ENCODE data around the gene WNT8A.
"Not testable (repeated sequence)": the region's sequence is repeated elsewhere in the genome, so short reads cannot be mapped to it uniquely, and the experiment has no call there.

WNT8A gene

DNA sequence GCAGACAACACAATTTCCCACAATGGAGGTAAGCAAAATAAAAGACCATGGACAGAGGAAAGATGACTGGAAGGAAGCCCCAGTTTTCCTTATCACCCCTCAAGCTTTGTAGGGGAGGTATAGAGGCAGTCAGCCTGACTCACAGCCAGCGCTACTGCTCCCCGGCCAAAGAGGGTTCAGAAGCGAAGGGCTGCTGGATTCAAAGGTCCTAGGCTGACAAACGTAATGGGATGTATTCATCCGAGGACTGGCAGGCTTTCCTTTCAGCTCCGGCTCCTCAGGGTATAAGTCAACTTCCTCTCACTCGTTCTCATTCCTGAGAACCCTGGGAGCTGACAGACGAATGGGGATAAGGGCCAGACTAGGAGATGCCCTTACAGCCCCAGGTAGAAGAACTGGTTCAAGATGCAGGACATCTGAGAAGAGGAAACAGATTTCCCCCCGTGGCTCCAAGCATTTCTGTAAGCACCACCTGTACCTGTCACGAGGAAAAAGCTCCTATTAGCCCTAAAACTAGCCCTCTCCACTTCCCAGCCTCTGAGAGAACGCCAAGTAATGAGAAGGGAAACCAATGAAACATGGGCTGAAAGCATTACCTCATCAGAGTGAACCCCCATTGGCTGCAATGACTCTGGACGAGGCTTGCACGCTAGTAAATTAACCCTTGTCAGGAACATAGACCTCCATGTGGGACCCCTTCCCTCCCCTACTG is 28.8 kb upstream of the WNT8A start:
- WGBS = 47% methylated on average over 13 of the region's 13 CpGs
- H3K27ac ChIP-seq (ENCODE audit: low read depth, low read length) = no peak overlapping the region
- H3K9me3 ChIP-seq (ENCODE audit: insufficient read depth, low read depth, low read length) = no peaks in the 10 kb centered on the region
- H3K27me3 ChIP-seq (ENCODE audit: insufficient read depth, low read length) = no peaks in the 10 kb centered on the region
- no peak overlapping the region for H3K9ac ChIP-seq (ENCODE audit: low read depth, low read length)
- H3K4me1 ChIP-seq (ENCODE audit: insufficient read depth, low read length) = no peaks in the 10 kb centered on the region; the same call in none of the 2 replicates
- H3K36me3 ChIP-seq (ENCODE audit: insufficient read depth, low read length) = no peaks in the 10 kb centered on the region
- H3K4me3 ChIP-seq (ENCODE audit: low read length) = peak overlapping the region; percentile 42

DNA sequence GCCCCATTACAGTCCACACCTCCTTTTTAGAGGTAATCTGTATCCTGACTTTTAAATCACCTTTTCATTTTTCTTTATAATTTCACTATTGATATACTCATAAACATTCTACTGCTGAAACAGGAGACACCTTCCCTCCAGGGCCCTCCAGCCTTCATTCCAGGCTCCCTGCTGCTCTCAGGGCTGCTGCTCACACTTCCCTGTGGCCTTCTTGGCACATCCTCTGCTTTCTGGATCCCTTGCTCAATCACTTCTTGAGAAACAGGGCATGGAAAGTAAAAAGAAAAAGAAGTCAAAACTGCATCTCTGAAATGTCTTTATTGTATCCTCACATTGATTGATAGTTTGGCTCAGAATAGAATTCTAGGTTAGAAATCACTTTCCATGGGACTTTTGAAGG is 19.3 kb upstream of the WNT8A start:
- H3K27me3 ChIP-seq (ENCODE audit: insufficient read depth, low read length) = no peaks in the 10 kb centered on the region
- H3K27ac ChIP-seq (ENCODE audit: low read depth, low read length) = no peak overlapping the region

DNA sequence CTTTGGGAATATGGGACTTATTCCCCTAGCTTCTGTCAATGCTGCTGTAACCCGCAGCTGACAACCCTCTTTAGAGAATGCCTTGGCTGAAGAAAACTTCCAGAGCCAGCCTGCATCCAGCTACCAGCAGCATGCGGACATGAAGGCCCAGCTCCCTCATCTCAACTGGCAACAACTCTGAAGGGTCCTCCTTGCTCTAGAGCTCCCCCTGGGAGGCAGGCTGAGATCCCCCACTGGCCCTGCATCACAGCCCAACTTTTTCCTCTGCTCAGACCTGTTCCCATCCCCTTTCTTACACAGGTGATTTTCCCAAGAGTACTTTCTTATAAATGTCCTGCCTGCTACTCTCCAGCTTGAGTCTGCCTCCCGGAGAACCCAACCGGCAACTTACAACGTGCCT is 18.7 kb upstream of the WNT8A start:
- Histone ChIP-seq H3K27ac (ENCODE audit: low read depth, low read length) (no peak overlapping the region), H3K9me3 (ENCODE audit: insufficient read depth, low read depth, low read length) (no peaks in the 10 kb centered on the region), H3K27me3 (ENCODE audit: insufficient read depth, low read length) (no peaks in the 10 kb centered on the region), H3K4me3 (ENCODE audit: low read length) (no peak overlapping the region), H3K36me3 (ENCODE audit: insufficient read depth, low read length) (no peaks in the 10 kb centered on the region), H3K9ac (ENCODE audit: low read depth, low read length) (no peak overlapping the region), H3K4me1 (ENCODE audit: insufficient read depth, low read length) (no peaks in the 10 kb centered on the region)
- 90% methylated on average over 5 of the region's 5 CpGs for WGBS

More for the DNA sequence above, 19.3 kb upstream of the WNT8A start:
- no peaks in the 10 kb centered on the region for H3K4me1 ChIP-seq (ENCODE audit: insufficient read depth, low read length)
- H3K9ac ChIP-seq (ENCODE audit: low read depth, low read length) = no peak overlapping the region
- no peaks in the 10 kb centered on the region for H3K9me3 ChIP-seq (ENCODE audit: insufficient read depth, low read depth, low read length)
- H3K36me3 ChIP-seq (ENCODE audit: insufficient read depth, low read length) = no peaks in the 10 kb centered on the region
- H3K4me3 ChIP-seq (ENCODE audit: low read length) = no peak overlapping the region

DNA sequence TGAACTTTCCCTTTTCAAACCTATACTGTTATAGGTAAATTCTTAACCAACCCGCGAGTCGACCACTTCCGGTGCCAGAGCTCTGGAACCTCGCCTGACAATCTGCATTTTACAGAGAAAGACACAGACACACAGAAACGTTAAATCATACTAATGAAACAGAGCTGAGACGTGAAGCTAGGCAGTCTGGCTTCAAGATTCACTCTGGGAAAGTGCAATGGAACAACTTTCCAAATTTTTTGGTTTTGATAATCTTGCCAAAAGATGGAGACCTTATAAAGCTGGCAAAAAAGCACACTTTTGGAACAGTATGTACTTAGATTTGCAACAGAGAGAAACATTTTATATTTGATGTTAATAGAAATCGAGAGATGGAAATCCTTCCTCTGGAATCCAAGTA is 15.9 kb upstream of the WNT8A start:
- Histone ChIP-seq H3K4me3 (ENCODE audit: low read length) (no peak overlapping the region), H3K27me3 (ENCODE audit: insufficient read depth, low read length) (no peaks in the 10 kb centered on the region), H3K36me3 (ENCODE audit: insufficient read depth, low read length) (no peaks in the 10 kb centered on the region), H3K9ac (ENCODE audit: low read depth, low read length) (no peak overlapping the region), H3K4me1 (ENCODE audit: insufficient read depth, low read length) (no peaks in the 10 kb centered on the region), H3K27ac (ENCODE audit: low read depth, low read length) (no peak overlapping the region), H3K9me3 (ENCODE audit: insufficient read depth, low read depth, low read length) (no peaks in the 10 kb centered on the region)
- WGBS = 92% methylated on average over 8 of the region's 8 CpGs

DNA sequence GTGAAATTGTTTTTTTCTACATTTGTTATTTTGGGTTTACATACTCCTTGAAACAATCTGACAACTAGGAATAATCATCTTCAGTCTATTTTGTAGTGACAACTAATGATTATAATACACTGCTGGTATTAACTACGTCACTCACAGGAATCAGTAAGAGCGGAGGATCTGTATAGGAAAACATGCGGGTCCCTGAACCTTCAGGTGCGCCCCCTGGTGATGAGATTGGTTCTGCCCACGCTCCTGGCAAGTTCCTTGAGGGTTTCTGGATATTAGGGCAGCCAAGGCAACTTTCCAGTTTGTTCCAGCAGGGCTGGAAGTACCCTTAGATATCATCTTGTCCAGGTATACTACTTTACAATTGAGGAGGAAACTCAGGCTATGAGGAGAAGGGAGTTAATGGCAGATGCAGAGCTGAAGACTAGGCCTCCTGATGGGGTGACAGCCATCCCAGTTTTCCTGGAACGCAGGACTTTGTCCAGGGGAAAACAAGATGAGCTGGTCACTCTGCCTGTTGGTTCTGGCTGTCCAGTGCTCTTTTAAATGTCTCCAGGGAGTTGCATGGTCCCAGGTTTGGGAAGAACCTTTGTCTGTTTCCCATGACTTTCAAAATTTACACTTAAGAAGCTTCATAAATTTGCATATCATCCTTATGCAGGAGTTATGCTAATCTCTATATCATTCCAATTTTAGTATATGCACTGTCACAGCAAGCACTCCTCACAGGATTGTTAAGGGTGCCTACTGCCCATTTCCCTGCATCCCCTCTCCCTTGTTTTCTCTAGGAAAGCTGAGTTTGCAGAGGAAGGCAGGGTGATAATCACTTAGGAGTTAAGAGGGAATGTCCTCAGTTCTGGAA is 14.9 kb upstream of the WNT8A start:
- Histone ChIP-seq H3K27ac (ENCODE audit: low read depth, low read length) (no peak overlapping the region), H3K27me3 (ENCODE audit: insufficient read depth, low read length) (no peaks in the 10 kb centered on the region), H3K4me1 (ENCODE audit: insufficient read depth, low read length) (no peaks in the 10 kb centered on the region), H3K36me3 (ENCODE audit: insufficient read depth, low read length) (no peaks in the 10 kb centered on the region), H3K4me3 (ENCODE audit: low read length) (no peak overlapping the region), H3K9ac (ENCODE audit: low read depth, low read length) (no peak overlapping the region), H3K9me3 (ENCODE audit: insufficient read depth, low read depth, low read length) (no peaks in the 10 kb centered on the region)
- WGBS = 60% methylated on average over 6 of the region's 6 CpGs

DNA sequence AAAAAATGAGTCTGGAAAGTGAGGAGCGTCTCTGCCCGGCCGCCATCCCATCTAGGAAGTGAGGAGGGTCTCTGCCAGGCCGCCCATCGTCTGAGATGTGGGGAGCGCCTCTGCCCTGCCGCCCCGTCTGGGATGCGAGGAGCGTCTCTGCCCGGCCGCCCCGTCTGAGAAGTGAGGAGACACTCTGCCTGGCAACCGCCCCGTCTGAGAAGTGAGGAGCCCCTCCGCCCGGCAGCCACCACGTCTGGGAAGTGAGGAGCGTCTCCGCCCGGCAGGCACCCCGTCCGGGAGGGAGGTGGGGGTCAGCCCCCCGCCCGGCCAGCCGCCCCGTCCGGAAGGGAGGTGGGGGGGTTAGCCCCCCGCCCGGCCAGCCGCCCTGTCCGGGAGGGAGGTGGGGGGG is 13.8 kb upstream of the WNT8A start:
- H3K36me3 ChIP-seq (ENCODE audit: insufficient read depth, low read length); H3K9ac ChIP-seq (ENCODE audit: low read depth, low read length); H3K9me3 ChIP-seq (ENCODE audit: insufficient read depth, low read depth, low read length); H3K4me1 ChIP-seq (ENCODE audit: insufficient read depth, low read length); H3K27ac ChIP-seq (ENCODE audit: low read depth, low read length); H3K27me3 ChIP-seq (ENCODE audit: insufficient read depth, low read length); H3K4me3 ChIP-seq (ENCODE audit: low read length): not testable (repeated sequence)
- 98% methylated on average over 29 of the region's 32 CpGs for WGBS

DNA sequence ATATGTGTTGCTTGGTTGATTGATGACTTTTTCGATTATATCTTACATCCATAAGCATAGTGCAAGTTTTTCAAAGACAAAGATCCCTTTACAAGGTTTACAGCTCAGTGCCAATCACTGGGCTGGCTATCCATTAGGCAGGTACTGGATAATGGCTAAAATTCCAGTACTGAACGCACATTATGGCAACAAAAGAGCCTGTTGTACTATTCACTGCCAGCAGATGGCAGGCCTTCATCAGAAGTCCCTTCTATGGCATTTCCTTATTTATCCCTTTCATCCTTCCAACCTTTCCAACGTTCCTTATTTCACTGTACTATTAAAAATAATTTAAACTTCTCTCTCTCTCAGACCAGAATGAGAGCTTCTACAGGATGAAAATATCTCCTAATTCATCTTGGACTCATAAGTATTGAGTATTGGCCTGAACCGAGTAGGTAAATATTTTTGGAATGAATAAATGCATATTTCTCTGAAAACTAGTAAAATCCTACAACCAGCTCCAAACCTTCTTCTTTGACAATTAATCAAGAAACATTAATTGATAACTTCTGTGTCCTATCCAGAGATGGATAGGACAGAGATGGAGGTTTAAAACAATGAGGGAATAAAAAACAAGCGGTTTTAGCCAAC is 6.7 kb upstream of the WNT8A start:
- Histone ChIP-seq H3K9ac (ENCODE audit: low read depth, low read length) (no peak overlapping the region), H3K9me3 (ENCODE audit: insufficient read depth, low read depth, low read length) (no peaks in the 10 kb centered on the region), H3K27me3 (ENCODE audit: insufficient read depth, low read length) (no peaks in the 10 kb centered on the region), H3K27ac (ENCODE audit: low read depth, low read length) (peak overlapping the region; percentile 20; the same call in 1 of the 2 replicates), H3K36me3 (ENCODE audit: insufficient read depth, low read length) (no peaks in the 10 kb centered on the region), H3K4me3 (ENCODE audit: low read length) (no peak overlapping the region), H3K4me1 (ENCODE audit: insufficient read depth, low read length) (peaks cover 13% of the 10 kb centered on the region)
- WGBS = 26% methylated on average over 4 of the region's 5 CpGs

DNA sequence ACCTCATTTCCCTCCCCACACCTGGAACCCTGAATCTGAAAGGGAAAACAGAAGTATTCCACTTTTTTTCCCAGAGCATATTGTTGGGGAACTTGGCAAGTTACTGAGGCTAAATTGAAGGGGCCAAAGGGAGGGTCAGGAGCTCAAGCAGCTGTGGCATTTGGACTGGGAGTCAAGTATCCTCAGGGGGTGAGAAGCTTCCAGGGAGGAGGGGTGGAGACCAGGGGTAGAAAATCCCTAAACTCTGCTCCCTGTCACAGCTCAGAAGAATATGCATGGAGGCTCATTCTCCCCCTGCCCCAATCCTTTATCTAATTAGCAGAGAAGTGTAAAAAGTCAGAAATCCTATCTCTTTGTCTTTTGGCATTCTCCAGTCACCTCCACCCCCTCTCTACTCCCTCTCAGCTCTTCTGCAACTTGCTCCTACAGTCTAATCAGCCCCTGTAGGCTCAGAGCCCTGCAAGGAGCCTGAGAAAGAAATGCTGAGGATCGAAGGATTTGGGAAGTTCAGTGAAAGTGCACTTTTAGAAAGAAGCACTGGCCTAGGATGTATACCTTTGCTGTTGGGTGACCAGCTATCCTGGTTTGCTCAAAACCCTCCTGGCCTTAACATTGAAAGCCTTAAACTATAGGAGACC is 5.7 kb upstream of the WNT8A start:
- Histone ChIP-seq H3K36me3 (ENCODE audit: insufficient read depth, low read length) (no peaks in the 10 kb centered on the region), H3K27ac (ENCODE audit: low read depth, low read length) (no peak overlapping the region), H3K27me3 (ENCODE audit: insufficient read depth, low read length) (no peaks in the 10 kb centered on the region), H3K9ac (ENCODE audit: low read depth, low read length) (no peak overlapping the region), H3K4me3 (ENCODE audit: low read length) (no peak overlapping the region), H3K9me3 (ENCODE audit: insufficient read depth, low read depth, low read length) (no peaks in the 10 kb centered on the region), H3K4me1 (ENCODE audit: insufficient read depth, low read length) (peaks cover 13% of the 10 kb centered on the region)
- 32% methylated on average over 1 of the region's 1 CpG for WGBS

DNA sequence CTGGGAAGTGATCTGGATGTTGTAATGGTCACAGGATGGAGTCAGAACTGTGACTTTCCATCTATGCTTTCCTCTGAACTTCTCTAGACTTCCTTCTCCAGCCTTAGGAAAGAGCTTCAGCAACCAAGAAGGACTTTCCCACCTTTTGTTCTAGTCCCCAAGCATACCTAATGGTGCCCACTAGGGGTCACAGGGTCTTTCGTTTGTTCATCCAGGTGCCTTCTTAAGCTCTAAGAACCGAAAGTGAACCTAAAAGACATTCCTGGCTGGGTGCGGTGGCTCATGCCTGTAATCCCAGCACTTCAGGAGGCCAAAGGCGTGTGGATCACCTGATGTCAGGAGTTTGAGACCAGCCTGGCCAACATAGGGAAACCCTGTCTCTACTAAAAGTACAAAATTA is 1.8 kb upstream of the WNT8A start:
- 72% methylated on average over 4 of the region's 4 CpGs for WGBS

DNA sequence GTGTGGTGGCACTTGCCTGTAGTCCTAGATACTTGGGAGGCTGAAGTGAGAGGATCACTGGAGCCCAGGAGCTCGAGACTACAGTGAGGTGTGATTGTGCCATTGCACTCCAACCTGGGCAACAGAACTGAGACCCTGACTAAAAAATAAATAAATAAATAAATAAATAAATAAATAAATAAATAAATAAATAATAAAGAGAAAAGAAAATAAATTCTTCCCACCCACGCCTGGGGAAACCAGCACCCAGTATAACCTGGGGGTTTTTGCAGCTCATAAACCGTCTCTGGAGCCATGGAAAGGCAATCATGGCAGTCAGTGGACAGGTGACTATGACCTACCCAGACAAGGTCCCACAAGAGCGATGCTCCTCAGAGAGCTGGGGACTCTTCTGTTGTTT is 7.9 kb downstream of the WNT8A start:
- H3K9ac ChIP-seq (ENCODE audit: low read depth, low read length) = no peak overlapping the region
- peaks cover 43% of the 10 kb centered on the region for H3K4me1 ChIP-seq (ENCODE audit: insufficient read depth, low read length)
- WGBS = 85% methylated on average over 4 of the region's 4 CpGs
- H3K4me3 ChIP-seq (ENCODE audit: low read length) = no peak overlapping the region
- H3K36me3 ChIP-seq (ENCODE audit: insufficient read depth, low read length) = no peaks in the 10 kb centered on the region
- no peaks in the 10 kb centered on the region for H3K9me3 ChIP-seq (ENCODE audit: insufficient read depth, low read depth, low read length)
- H3K27me3 ChIP-seq (ENCODE audit: insufficient read depth, low read length) = peaks cover 85% of the 10 kb centered on the region
- no peak overlapping the region for H3K27ac ChIP-seq (ENCODE audit: low read depth, low read length)

More for the DNA sequence above, 1.8 kb upstream of the WNT8A start:
- no peak overlapping the region for H3K27ac ChIP-seq (ENCODE audit: low read depth, low read length)
- H3K4me1 ChIP-seq (ENCODE audit: insufficient read depth, low read length) = peaks cover 17% of the 10 kb centered on the region
- no peak overlapping the region for H3K9ac ChIP-seq (ENCODE audit: low read depth, low read length)
- H3K27me3 ChIP-seq (ENCODE audit: insufficient read depth, low read length) = no peaks in the 10 kb centered on the region; the same call in 1 of the 2 replicates
- H3K4me3 ChIP-seq (ENCODE audit: low read length) = no peak overlapping the region
- no peaks in the 10 kb centered on the region for H3K36me3 ChIP-seq (ENCODE audit: insufficient read depth, low read length)
- H3K9me3 ChIP-seq (ENCODE audit: insufficient read depth, low read depth, low read length) = no peaks in the 10 kb centered on the region

DNA sequence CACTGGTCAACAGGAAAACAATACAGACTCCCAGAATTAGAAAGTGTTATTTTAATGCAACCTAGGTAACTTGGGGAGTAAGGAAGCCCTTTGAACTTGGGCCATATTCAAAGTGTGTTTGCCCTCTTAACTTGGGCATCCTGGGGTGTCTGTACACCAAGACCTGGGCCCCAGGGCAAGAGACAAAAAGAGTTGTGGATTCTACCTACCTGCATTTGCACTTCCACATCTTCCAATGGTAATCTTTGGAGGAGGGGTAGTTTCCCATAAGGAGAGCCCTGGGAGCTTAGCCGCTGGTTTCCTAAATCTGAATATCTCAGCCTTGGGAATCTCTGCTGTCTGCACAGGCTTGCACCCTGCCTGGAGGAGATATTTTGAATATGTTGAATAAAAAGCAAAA is 8.5 kb downstream of the WNT8A start:
- H3K27ac ChIP-seq (ENCODE audit: low read depth, low read length) = no peak overlapping the region
- WGBS = 16% methylated on average over 1 of the region's 1 CpG

More for the DNA sequence above, 8.5 kb downstream of the WNT8A start:
- H3K9ac ChIP-seq (ENCODE audit: low read depth, low read length) = no peak overlapping the region
- H3K9me3 ChIP-seq (ENCODE audit: insufficient read depth, low read depth, low read length) = no peaks in the 10 kb centered on the region
- H3K4me3 ChIP-seq (ENCODE audit: low read length) = no peak overlapping the region
- H3K36me3 ChIP-seq (ENCODE audit: insufficient read depth, low read length) = no peaks in the 10 kb centered on the region
- peaks cover 44% of the 10 kb centered on the region for H3K4me1 ChIP-seq (ENCODE audit: insufficient read depth, low read length)
- peaks cover 91% of the 10 kb centered on the region for H3K27me3 ChIP-seq (ENCODE audit: insufficient read depth, low read length)

Measured in HUES64 (cell line).